ENCODE data around the gene CLEC1B. TPM values are rescaled to one million over a fixed set of nuclear protein-coding genes. Genes with fewer than 3 reads are reported as not detected.

Gene CLEC1B
- total and polyA plus RNA-seq, 9 of the 15 experiments (the other 6 are each of a cell fraction or from before 2014, with no cell fraction given): not detected

GRCh38 chr12:9943240-9943639 lies 55.7 kb downstream of the CLEC1B start:
- ATAC-seq: no peak
- Histone ChIP-seq H3K4me1 (replicated peaks in 1 of 2; ENCODE audit: control insufficient read depth in 2 of 2, insufficient read depth in 2 of 2, low read length in 2 of 2) (peaks cover 0 to 4% of the 10 kb centered on the region in 2 experiments; a peak in 2 of 5 replicates), H3K9me1 (ENCODE audit: control insufficient read depth, insufficient read depth, low read length) (no peaks in the 10 kb centered on the region), H4K20me1 (replicated peaks; ENCODE audit: control insufficient read depth, insufficient read depth, low read length) (no peaks in the 10 kb centered on the region), H3K4me3 (no peak overlapping the region), H3K4me2 (ENCODE audit: insufficient read depth, low read length) (0 out of 2 replicates have a peak overlapping the region, but pooled peaks have one; percentile 3), H3K27me3 (ENCODE audit: control insufficient read depth in 2 of 2, insufficient read depth in 2 of 2, low read length in 2 of 2) (peaks cover 3 to 11% of the 10 kb centered on the region in 2 experiments), H3K36me3 (ENCODE audit: control insufficient read depth, insufficient read depth, low read length) (no peaks in the 10 kb centered on the region), H2AFZ (ENCODE audit: low read depth, low read length) (no peak overlapping the region), H3K9ac (ENCODE audit: insufficient read depth in 1 of 2, low read depth in 2 of 2, low read length in 2 of 2) (0 out of 4 replicates have a peak overlapping the region, but pooled peaks of 1 of the 2 experiments have one; percentile 26), H3K79me2 (ENCODE audit: control insufficient read depth, insufficient read depth, low read length) (no peaks in the 10 kb centered on the region), H3K9me3 (replicated peaks; ENCODE audit: control insufficient read depth, insufficient read depth, low read depth, low read length) (no peaks in the 10 kb centered on the region), H3K27ac (ENCODE audit: extremely low read depth, low read depth, low read length) (no peak overlapping the region)
- FAIRE-seq: no peak
- DNase-seq (ENCODE audit: extremely low read depth in 1 of 4, low spot score in 3 of 4): no peak
- 0% methylated on average over 19 of the region's 19 CpGs for WGBS (ENCODE audit: insufficient coverage, low coverage, missing lambda C conversion rate)
- POLR2A ChIA-PET: no interaction called here
- in situ Hi-C loops (cut with MboI): no loop called here
- BruUV-seq (replicated peaks): no TSS peak
- CTCF ChIA-PET (ENCODE audit: low intra/inter-chr PET ratio): no interaction called here
- intact Hi-C loops (cut with micrococcal nuclease): no loop called here
- TF ChIP-seq ZNF407 (IDR thresholded peaks at IDR 0.05; ENCODE audit: low read depth) (no peak), CUX1 (CRISPR knock-in tag; IDR thresholded peaks at IDR 0.05) (no peak), HSF4 (CRISPR knock-in tag; IDR thresholded peaks at IDR 0.05; ENCODE audit: borderline replicate concordance) (no peak), MYC (IDR thresholded peaks at IDR 0.05; ENCODE audit: low read depth, low read length) (no peak), MYC (CRISPR knock-in tag; IDR thresholded peaks at IDR 0.05; ENCODE audit: borderline replicate concordance, low read depth) (no peak), WHSC1 (IDR thresholded peaks at IDR 0.05; ENCODE audit: low read length) (no peak), ZKSCAN8 (CRISPR knock-in tag; IDR thresholded peaks at IDR 0.05) (no peak), XRCC5 (IDR thresholded peaks at IDR 0.05; ENCODE audit: low read depth, low read length) (no peak)
